ENCODE measurements around the gene NUP43.
A peak's percentile ranks its signal among the peaks of the same experiment; 100 is the strongest.
"Not testable (repeated sequence)": the region's sequence is repeated elsewhere in the genome, so short reads cannot be mapped to it uniquely, and the experiment has no call there.

The NUP43 gene

GRCh38 chr6:149746147-149746946 is at the start of gene NUP43:
Gene NUP43 (minus strand): TSS chr6:149746529. CDS start chr6:149746495, 34 bp downstream.
- DNase-seq (ENCODE audit: low spot score), result peak; percentile 94

- DNase-seq (ENCODE audit: low spot score), result no peak
These were observed 37.2 kb upstream of the NUP43 start for GRCh38 chr6:149783551-149783950.

GRCh38 chr6:149782337-149782736 is 36.0 kb upstream of the NUP43 start:
- no peak for DNase-seq (ENCODE audit: low spot score)

- no peak for DNase-seq (ENCODE audit: low spot score)
These were observed 35.4 kb upstream of the NUP43 start for GRCh38 chr6:149781715-149782114.

GRCh38 chr6:149779644-149779963 is 33.3 kb upstream of the NUP43 start:
- DNase-seq (ENCODE audit: low spot score), result no peak

- DNase-seq (ENCODE audit: low spot score), result no peak
These were observed 31.3 kb upstream of the NUP43 start for GRCh38 chr6:149777624-149778023.

GRCh38 chr6:149771925-149772324 is 25.6 kb upstream of the NUP43 start:
- DNase-seq (ENCODE audit: low spot score), result no peak

GRCh38 chr6:149771185-149771584 is 24.9 kb upstream of the NUP43 start:
- DNase-seq (ENCODE audit: low spot score), result no peak

- no peak for DNase-seq (ENCODE audit: low spot score)
These were observed 23.3 kb upstream of the NUP43 start for GRCh38 chr6:149769676-149770075.

GRCh38 chr6:149766156-149766769 is 19.9 kb upstream of the NUP43 start:
- no peak for DNase-seq (ENCODE audit: low spot score)

- no peak for DNase-seq (ENCODE audit: low spot score)
These were observed 17.5 kb upstream of the NUP43 start for GRCh38 chr6:149763866-149764265.

GRCh38 chr6:149761438-149761837 is 15.1 kb upstream of the NUP43 start:
- no peak for DNase-seq (ENCODE audit: low spot score)

GRCh38 chr6:149756261-149756636 is 9.9 kb upstream of the NUP43 start:
- no peak for DNase-seq (ENCODE audit: low spot score)

- DNase-seq (ENCODE audit: low spot score), result no peak
These were observed 9.3 kb upstream of the NUP43 start for GRCh38 chr6:149755300-149756260.

GRCh38 chr6:149754548-149754947 is 8.2 kb upstream of the NUP43 start:
- no peak for DNase-seq (ENCODE audit: low spot score)

GRCh38 chr6:149753374-149753637 is 7.0 kb upstream of the NUP43 start:
- not testable (repeated sequence) for DNase-seq (ENCODE audit: low spot score)

- DNase-seq (ENCODE audit: low spot score), result no peak
These were observed 6.5 kb upstream of the NUP43 start for GRCh38 chr6:149752600-149753373.

GRCh38 chr6:149751920-149752319 is 5.6 kb upstream of the NUP43 start:
- DNase-seq (ENCODE audit: low spot score), result not testable (repeated sequence)

- DNase-seq (ENCODE audit: low spot score), result no peak
These were observed 4.9 kb upstream of the NUP43 start for GRCh38 chr6:149751239-149751638.

- DNase-seq (ENCODE audit: low spot score), result no peak
These were observed 3.8 kb upstream of the NUP43 start for GRCh38 chr6:149750136-149750609.

- DNase-seq (ENCODE audit: low spot score), result peak; percentile 95
These were observed 3.3 kb upstream of the NUP43 start, which contains the start of gene PCMT1 for GRCh38 chr6:149749594-149750135. Gene PCMT1 (plus strand): TSS chr6:149749741. CDS start chr6:149749902, 161 bp downstream.

Measured in kidney capillary endothelial cell (primary cell).